ENCODE data around the gene TTC9B. TPM values are rescaled to one million over a fixed set of nuclear protein-coding genes. Genes with fewer than 3 reads are reported as not detected.

TTC9B gene
- total RNA-seq, 2 donors from 2014 or later, result not detected

- H3K27me3 ChIP-seq (replicated peaks; ENCODE audit: insufficient read depth), result no peaks in the 10 kb centered on the region
- 95% methylated on average over 3 of the region's 3 CpGs for WGBS
- H3K4me3 ChIP-seq, result no peak overlapping the region
- peaks cover 0 to 3% of the 10 kb centered on the region in 2 donors for H3K36me3 ChIP-seq
- no peak overlapping the region for H3K27ac ChIP-seq
- no peak for TF ChIP-seq POLR2A (IDR thresholded peaks at IDR 0.05)
- TF ChIP-seq POLR2AphosphoS5 (IDR thresholded peaks at IDR 0.05), result no peak
- TF ChIP-seq CTCF (IDR thresholded peaks at IDR 0.05), result no peak
- intact Hi-C loops (cut with DNase I), result no loop called here
- no peaks in the 10 kb centered on the region for H3K9me3 ChIP-seq
- H3K4me1 ChIP-seq (replicated peaks), result peaks cover 8% of the 10 kb centered on the region
- no peak for DNase-seq (ENCODE audit: low spot score)
These were observed 44.2 kb upstream of the TTC9B start for GRCh38 chr19:40262422-40262821.

- Histone ChIP-seq H3K27ac (no peak overlapping the region), H3K36me3 (peaks cover 0 to 3% of the 10 kb centered on the region in 2 donors), H3K4me3 (no peak overlapping the region), H3K4me1 (replicated peaks) (peaks cover 7% of the 10 kb centered on the region), H3K9me3 (no peaks in the 10 kb centered on the region), H3K27me3 (replicated peaks; ENCODE audit: insufficient read depth) (no peaks in the 10 kb centered on the region)
- TF ChIP-seq POLR2A (IDR thresholded peaks at IDR 0.05) (no peak), POLR2AphosphoS5 (IDR thresholded peaks at IDR 0.05) (no peak), CTCF (IDR thresholded peaks at IDR 0.05) (no peak)
- WGBS, result 84% methylated on average over 8 of the region's 8 CpGs
- no peak for DNase-seq (ENCODE audit: low spot score)
- intact Hi-C loops (cut with DNase I), result no loop called here
These were observed 43.4 kb upstream of the TTC9B start for GRCh38 chr19:40261631-40262030.

GRCh38 chr19:40257096-40257517 is 38.9 kb upstream of the TTC9B start:
- no peaks in the 10 kb centered on the region for H3K27me3 ChIP-seq (replicated peaks; ENCODE audit: insufficient read depth)
- no peak overlapping the region for H3K4me3 ChIP-seq
- WGBS, result 57% methylated on average over 8 of the region's 9 CpGs
- TF ChIP-seq POLR2A (IDR thresholded peaks at IDR 0.05) (no peak), CTCF (IDR thresholded peaks at IDR 0.05) (no peak), POLR2AphosphoS5 (IDR thresholded peaks at IDR 0.05) (no peak)
- H3K4me1 ChIP-seq (replicated peaks), result peaks cover 12% of the 10 kb centered on the region
- H3K9me3 ChIP-seq, result no peaks in the 10 kb centered on the region
- peak; percentile 35 for DNase-seq (ENCODE audit: low spot score)
- H3K36me3 ChIP-seq, result peaks cover 10 to 17% of the 10 kb centered on the region in 2 donors
- intact Hi-C loops (cut with DNase I), result no loop called here
- no peak overlapping the region for H3K27ac ChIP-seq

- Histone ChIP-seq H3K36me3 (peaks cover 10 to 17% of the 10 kb centered on the region in 2 donors), H3K27me3 (replicated peaks; ENCODE audit: insufficient read depth) (no peaks in the 10 kb centered on the region), H3K9me3 (no peaks in the 10 kb centered on the region), H3K4me1 (replicated peaks) (peaks cover 12% of the 10 kb centered on the region), H3K27ac (no peak overlapping the region), H3K4me3 (no peak overlapping the region)
- no peak for TF ChIP-seq POLR2AphosphoS5 (IDR thresholded peaks at IDR 0.05)
- TF ChIP-seq POLR2A (IDR thresholded peaks at IDR 0.05), result no peak
- no peak for TF ChIP-seq CTCF (IDR thresholded peaks at IDR 0.05)
- no peak for DNase-seq (ENCODE audit: low spot score)
- intact Hi-C loops (cut with DNase I), result no loop called here
- WGBS, result 87% methylated on average over 8 of the region's 8 CpGs
These were observed 38.3 kb upstream of the TTC9B start for GRCh38 chr19:40256512-40256911.

- intact Hi-C loops (cut with DNase I), result no loop called here
- no peak for DNase-seq (ENCODE audit: low spot score)
- Histone ChIP-seq H3K27ac (no peak overlapping the region), H3K4me1 (replicated peaks) (peaks cover 12% of the 10 kb centered on the region), H3K27me3 (replicated peaks; ENCODE audit: insufficient read depth) (no peaks in the 10 kb centered on the region), H3K4me3 (no peak overlapping the region), H3K9me3 (no peaks in the 10 kb centered on the region), H3K36me3 (peaks cover 10 to 17% of the 10 kb centered on the region in 2 donors)
- 88% methylated on average over 3 of the region's 3 CpGs for WGBS
- TF ChIP-seq POLR2A (IDR thresholded peaks at IDR 0.05) (no peak), POLR2AphosphoS5 (IDR thresholded peaks at IDR 0.05) (no peak), CTCF (IDR thresholded peaks at IDR 0.05) (no peak)
These were observed 37.5 kb upstream of the TTC9B start for GRCh38 chr19:40255619-40256166.
